NCI-H1092 treated with DMSO at 0.1 percent for 48 hours (cell line): ENCODE measurements around the gene ME1.
"Not testable (repeated sequence)": the region's sequence is repeated elsewhere in the genome, so short reads cannot be mapped to it uniquely, and the experiment has no call there.

Experiments
- DNase-seq: peaks from one replicate; lab custom pipeline; 2025; lab: John Stamatoyannopoulos, UW

The ME1 gene

DNA sequence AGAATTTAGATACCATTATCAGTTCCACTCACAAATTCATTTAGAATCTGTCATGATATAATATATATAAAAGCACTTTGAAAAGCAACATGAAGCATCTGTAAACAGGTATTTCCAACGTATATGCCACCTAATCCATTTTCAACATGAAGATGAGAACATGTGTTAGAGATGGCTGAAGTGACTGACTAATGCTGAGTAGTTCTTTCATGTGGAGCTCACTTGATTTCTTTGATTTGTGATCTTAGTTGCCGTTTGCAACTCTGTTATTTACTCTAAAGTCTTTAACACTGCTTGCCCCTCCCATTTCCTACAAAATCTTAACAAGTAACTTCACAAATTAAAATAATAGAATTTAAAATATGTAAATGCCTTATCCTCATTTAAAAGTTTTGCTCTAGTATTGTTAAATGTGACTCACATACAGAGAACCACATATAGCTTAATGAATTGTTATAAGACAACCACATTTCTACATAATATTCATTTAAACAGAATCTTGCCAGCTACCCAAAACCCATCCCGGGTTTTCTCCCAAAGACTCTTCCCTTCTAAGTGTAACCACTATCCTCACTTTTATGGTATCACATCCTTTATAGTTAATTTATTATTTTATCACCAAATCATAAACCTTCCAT is 78.3 kb downstream of the ME1 start:
- DNase-seq: no peak

GRCh38 chr6:83343121-83343520 is 87.7 kb downstream of the ME1 start:
- no peak for DNase-seq

DNA sequence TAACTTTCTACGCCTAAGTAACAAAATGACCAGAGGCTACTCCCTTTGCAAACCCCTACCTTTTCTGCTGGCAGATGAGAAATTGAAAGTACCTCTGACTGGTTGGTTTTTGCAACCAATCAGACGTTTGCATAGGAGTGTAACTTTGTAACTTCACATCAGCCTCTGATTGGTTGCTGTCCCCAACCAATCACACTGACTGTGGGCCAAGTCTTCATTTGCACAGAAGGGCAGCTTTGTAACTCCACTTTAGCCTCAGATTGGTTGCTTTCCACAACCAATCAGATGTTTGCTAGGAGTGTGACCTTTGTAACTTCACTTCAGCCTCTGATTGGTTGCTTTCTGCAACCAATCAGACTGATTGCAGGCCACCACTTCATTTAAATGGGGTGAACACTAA is 89.1 kb downstream of the ME1 start:
- DNase-seq: no peak

- DNase-seq: not testable (repeated sequence)
Measured at GRCh38 chr6:83333916-83334315, 96.9 kb downstream of the ME1 start.

GRCh38 chr6:83333500-83333899 is 97.4 kb downstream of the ME1 start:
- no peak for DNase-seq

GRCh38 chr6:83314693-83315092 is 116.2 kb downstream of the ME1 start:
- no peak for DNase-seq

- no peak for DNase-seq
Measured at GRCh38 chr6:83313882-83314281, 117.0 kb downstream of the ME1 start.

- DNase-seq: no peak
Measured at GRCh38 chr6:83311231-83311630, 119.6 kb downstream of the ME1 start.

DNA sequence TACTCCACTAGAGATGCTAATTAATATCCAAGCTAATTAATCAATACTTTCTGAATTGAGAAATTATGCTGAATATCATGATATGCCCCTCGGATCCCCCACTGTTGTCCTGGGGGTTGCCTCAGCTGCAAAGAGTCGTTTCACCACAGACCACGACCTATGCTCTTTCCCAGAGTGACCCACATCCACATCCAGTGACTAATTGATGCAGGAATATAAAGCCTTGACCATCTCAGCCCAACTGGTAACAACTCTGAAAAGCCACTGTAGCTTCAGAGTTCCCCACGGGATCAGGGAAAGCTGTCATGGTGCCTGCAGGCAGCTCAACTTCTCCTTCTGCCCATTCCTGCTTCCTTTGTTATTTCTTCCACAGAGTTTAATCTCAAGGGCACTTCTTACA is 120.8 kb downstream of the ME1 start:
- no peak for DNase-seq

- DNase-seq: no peak
Measured at GRCh38 chr6:83309344-83309743, 121.5 kb downstream of the ME1 start.

DNA sequence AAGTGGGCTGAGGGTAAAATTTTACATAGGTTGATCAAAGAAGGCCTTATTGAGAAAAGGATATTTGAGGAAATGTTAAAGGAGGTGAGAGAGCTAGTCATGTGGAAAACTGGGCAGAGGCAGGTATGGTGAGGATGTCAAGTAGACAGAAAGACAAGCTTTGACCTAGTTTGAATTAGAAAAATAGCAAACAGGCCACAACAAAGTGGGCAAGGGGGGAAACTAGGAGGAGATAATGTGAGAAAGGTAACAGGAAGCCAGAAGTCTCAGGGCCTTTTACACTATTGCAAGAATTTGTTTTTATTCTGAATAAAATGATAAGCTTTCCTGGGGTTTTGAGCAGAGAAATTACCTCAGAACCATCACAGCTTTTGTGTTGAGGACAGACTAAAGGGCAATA is 122.0 kb downstream of the ME1 start:
- no peak for DNase-seq

DNA sequence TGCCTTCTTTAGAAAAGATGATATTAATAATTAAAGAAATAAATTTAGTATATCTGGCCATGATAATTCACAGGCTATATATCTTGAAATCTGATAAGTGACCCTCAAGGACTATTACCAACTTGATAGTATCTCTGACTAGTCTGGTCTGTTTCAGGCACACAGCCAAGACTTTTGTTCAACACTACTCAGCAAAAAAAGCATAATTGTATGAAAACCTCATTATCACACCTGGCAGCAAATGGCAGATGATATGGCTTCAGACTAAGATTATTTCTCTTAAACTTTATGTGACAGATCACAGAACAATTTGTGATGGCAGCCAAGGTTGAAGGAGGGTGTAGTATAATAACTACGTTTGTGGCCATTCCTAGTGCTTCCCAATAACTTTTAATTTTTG is 123.0 kb downstream of the ME1 start:
- no peak for DNase-seq

DNA sequence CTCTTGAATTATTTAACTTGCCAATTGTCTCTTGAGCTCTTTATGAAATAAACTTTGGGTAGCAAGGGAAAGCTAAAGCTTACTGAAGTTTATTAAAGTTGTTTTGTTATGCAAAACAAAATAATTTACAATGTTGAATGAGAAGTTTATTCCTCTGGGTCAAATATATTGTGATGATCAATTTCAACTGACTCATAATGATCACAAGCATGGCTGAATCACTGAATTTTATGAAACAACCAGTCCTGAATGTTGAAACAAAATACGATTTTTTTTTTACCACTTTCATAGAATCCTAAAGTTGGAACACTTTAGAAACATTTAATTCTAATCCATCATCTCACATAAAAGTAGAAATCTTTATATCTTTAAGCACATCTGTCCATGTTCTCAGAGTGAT is 127.4 kb downstream of the ME1 start:
- DNase-seq: no peak

- DNase-seq: no peak
Measured at GRCh38 chr6:83294676-83295075, 136.2 kb downstream of the ME1 start.

DNA sequence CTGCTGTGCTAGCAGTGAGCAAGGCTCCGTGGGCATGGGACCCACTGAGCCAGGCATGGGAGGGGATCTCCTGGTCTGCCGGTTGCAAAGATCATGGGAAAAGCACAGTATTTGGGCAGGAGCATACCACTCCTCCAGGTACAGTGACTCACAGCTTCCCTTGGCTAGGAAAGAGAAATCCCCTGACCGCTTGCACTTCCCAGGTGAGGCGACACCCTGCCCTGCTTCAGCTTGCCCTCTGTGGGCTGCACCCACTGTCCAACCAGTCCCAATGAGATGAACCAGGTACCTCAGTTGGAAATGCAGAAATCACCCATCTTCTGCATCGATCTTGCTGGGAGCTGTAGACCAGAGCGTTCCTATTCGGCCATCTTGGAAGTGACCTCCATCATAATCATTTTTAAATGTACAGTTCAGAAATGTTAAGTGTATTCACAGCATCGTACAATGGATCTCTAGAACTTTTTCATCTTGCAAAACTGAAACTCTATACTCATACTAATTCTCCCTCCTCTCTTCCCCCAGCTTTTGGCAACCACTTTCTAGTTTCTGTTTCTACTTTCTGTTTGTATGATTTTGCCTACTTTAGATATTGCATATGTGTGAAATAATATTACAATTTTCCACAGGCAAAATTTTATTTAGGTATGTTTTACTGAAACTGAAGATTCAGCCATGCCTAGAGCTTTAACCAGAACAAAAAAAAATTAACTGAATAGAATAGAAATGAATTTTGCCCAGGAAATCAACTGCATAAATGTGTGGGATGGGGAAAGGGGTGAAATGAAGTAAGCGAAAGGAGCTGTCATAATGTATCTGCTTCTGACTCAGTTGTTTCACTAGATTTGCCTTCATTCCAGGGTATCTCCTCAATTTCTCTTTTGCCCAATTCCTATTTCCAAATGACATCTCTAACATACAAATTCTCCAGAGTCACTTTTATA is 137.7 kb downstream of the ME1 start:
- DNase-seq: no peak

DNA sequence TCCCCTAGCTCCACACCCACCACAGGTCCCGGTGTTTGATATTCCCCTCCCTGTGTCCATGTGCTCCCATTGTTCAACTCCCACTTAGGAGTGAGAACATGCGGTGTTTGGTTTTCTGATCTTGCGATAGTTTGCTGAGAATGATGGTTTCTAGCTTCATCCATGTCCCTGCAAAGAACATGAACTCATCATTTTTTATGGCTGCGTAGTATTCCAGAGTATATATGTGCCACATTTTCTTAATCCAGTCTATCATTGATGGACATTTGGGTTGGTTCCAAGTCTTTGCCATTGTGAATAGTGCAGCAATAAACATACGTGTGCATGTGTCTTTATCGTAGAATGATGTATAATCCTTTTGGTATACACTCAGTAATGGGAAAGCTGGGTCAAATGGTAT is 143.6 kb downstream of the ME1 start:
- not testable (repeated sequence) for DNase-seq

DNA sequence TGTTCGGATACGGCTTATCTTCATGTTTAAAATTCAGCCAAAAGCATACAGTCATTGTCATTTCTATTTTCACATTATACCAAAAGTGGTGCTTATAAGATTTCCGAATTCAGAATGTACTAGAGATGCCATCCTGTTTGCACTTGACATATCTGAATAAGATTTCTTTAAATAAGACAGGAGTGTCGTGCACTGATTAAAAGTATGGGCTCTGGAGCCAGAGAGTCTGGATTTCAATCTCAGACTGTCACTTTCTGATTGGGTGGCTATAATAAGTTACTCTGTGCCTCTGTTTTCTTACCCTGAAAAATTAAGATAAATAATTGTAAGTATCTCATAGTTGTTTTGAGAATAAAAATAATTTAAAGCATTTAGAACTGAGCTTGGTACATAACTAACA is 144.9 kb downstream of the ME1 start:
- DNase-seq: no peak

- no peak for DNase-seq
Measured at GRCh38 chr6:83273596-83273995, 157.3 kb downstream of the ME1 start.

DNA sequence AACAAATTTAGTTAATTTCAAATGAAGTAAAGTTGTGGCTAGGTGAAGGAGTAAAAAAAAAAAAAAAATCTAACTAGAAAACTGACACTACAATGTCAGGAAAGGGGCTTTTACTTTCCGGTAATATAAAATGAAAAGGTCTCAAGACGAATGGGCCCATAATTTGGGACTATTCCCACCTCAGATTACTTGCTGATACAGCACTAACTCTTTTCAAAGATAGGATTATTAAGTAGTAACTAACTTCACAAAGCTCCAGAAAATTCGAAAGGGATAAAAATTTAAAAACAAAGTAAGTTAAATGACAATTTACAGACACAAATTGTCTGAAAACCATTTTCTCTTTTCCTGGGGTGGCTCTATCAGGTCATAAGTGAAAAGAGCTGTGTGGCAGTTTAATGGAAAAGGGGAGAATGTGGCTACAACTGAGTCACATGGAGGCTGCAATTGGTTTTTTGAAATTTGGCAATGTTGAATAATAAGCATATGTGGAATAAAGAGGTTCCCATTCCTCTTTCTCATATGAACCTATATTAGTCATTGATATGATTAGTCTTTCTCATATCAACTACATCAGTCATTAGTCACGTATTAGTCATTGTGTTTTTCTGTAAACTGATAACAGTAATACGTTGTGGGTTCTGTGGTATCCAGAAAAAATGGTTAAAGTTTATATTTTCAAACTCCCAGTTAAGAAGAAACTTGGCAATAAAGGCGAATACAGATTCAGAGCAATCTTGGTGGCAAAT is 159.7 kb downstream of the ME1 start:
- no peak for DNase-seq

DNA sequence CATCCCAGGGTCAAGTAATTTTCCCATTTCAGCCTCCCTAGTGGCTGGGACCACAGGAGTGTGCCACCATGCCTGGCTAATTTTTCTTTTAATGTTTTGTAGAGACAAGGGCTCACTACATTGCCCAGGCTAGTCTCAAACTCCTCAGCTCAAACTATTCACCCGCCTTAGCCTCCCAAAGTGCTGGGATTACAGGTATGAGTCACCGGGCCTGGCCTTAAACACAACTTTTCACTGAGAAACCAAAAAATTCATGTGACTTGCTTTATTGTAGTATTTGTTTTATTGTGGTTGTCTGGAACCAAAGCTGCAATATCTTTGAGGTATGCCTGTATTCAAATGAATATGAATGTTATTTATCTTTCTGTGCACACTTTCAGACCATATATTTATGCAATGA is 165.5 kb downstream of the ME1 start:
- DNase-seq: no peak

- DNase-seq: no peak
Measured at GRCh38 chr6:83260577-83260976, 170.3 kb downstream of the ME1 start.

- no peak for DNase-seq
Measured at GRCh38 chr6:83258517-83258916, 172.3 kb downstream of the ME1 start.

- no peak for DNase-seq
Measured at GRCh38 chr6:83257791-83258190, 173.1 kb downstream of the ME1 start.
